AG04450 (cell line): ENCODE measurements around the gene RYR3. TPM values are rescaled to one million over a fixed set of nuclear protein-coding genes. Genes with fewer than 3 reads are reported as not detected.

Source experiments
- CTCF ChIA-PET: fragments of 300-600, 350-600 bp; formaldehyde crosslinking; extraction: SDS; loops from one replicate; lab custom pipeline; 2022; ENCODE audit warnings: antibody characterized with exemption, inconsistent platforms; lab: Charles Lee
- POLR2A ChIA-PET: fragments of 350-600 bp; formaldehyde crosslinking; extraction: SDS; loops from one replicate; lab custom pipeline; 2021; ENCODE audit warnings: antibody characterized with exemption, inconsistent platforms; lab: Yijun Ruan, JAX
- DNase-seq: peaks from one replicate; pipeline ENCODE4 v3.0.0-alpha.2; 2011; ENCODE audit warnings: low read depth, low spot score
- H3K27ac ChIP-seq: one replicate; pipeline ENCODE4 v1.5.1; 2012; ENCODE audit warnings: low read depth, low read length, control low read depth
- H3K27me3 ChIP-seq: one replicate; pipeline ENCODE4 v1.6.0; 2012; ENCODE audit warnings: low read length; ENCODE audit not compliant: control insufficient read depth, insufficient read depth
- H3K4me3 ChIP-seq: 2 replicates; pipeline ENCODE4 v1.5.1; 2011; ENCODE audit warnings: mild to moderate bottlenecking, low read depth, low read length, control low read depth
- H3K9me3 ChIP-seq: 2 replicates; pipeline ENCODE4 v1.5.1; 2012; ENCODE audit warnings: low read length; ENCODE audit not compliant: control insufficient read depth, insufficient read depth
- polyA plus RNA-seq: library from polyadenylated mRNA; depleted of rRNA; stranded (reverse); fragments of >200 nt; gene quantifications from 2 replicates; pipeline ENCODE4 v1.2.3, GENCODE V29; 2011
- TF ChIP-seq, protein P1 (sequence below): IDR thresholded peaks from 2 replicates; pipeline ENCODE4 v1.5.1; 2011; ENCODE audit warnings: low read depth, low read length, control low read depth, inconsistent platforms

RYR3 gene
- polyA plus RNA-seq, 1 experiment = not detected

DNA sequence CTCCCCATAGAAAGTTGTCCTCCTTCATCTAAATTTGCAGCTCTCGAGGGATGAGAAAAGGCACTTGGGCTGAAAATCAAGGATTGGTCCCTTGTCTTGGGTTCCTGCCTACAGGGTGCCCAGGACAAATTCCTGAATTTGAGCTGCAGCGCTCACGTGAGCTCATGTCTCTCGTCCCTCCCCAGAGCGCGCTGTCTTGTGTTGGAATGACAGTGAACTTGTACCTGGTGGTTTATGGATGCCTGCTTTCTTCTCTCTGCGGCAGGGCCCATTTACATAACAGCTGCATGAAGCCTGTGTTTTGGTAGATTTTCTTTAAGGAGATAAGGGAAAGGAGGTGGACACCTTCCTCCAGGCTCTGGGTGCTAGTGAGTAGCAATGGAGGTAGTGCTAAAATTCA lies 4.3 kb downstream of the RYR3 start:
- TF ChIP-seq, protein P1, sequence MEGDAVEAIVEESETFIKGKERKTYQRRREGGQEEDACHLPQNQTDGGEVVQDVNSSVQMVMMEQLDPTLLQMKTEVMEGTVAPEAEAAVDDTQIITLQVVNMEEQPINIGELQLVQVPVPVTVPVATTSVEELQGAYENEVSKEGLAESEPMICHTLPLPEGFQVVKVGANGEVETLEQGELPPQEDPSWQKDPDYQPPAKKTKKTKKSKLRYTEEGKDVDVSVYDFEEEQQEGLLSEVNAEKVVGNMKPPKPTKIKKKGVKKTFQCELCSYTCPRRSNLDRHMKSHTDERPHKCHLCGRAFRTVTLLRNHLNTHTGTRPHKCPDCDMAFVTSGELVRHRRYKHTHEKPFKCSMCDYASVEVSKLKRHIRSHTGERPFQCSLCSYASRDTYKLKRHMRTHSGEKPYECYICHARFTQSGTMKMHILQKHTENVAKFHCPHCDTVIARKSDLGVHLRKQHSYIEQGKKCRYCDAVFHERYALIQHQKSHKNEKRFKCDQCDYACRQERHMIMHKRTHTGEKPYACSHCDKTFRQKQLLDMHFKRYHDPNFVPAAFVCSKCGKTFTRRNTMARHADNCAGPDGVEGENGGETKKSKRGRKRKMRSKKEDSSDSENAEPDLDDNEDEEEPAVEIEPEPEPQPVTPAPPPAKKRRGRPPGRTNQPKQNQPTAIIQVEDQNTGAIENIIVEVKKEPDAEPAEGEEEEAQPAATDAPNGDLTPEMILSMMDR = no peak
- no peak overlapping the region for H3K4me3 ChIP-seq
- DNase-seq = no peak
- peaks cover 24% of the 10 kb centered on the region for H3K27me3 ChIP-seq
- H3K9me3 ChIP-seq = no peaks in the 10 kb centered on the region
- POLR2A ChIA-PET = no interaction called here
- no peak overlapping the region for H3K27ac ChIP-seq
- CTCF ChIA-PET = no interaction called here

GRCh38 chr15:33317896-33318295 lies 7.1 kb downstream of the RYR3 start:
- TF ChIP-seq, protein P1 = no peak
- Histone ChIP-seq H3K9me3 (no peaks in the 10 kb centered on the region), H3K27me3 (peaks cover 7% of the 10 kb centered on the region), H3K27ac (no peak overlapping the region), H3K4me3 (no peak overlapping the region)
- DNase-seq = no peak
- ChIA-PET CTCF (no interaction called here), POLR2A (no interaction called here)

DNA sequence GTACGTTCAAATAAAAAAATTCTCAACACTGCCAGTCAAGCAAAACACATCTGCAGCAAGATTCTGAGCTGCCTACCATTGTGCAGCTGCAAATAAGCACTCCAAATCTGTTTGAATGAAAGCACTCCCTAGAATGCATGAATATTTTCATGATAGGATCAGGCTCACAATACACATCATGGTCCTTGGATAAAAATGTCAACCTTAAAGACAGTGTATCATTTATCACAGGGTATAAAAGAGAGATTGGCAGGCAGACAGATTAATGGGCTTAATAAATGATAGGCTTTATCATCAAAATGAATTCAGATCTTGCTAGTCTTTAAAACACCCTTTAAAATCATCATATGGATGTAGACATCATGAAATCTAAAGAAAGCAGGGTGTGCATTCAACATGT lies 9.2 kb downstream of the RYR3 start:
- peaks cover 4% of the 10 kb centered on the region for H3K27me3 ChIP-seq
- H3K9me3 ChIP-seq = no peaks in the 10 kb centered on the region
- TF ChIP-seq, protein P1 = no peak
- ChIA-PET CTCF (no interaction called here), POLR2A (no interaction called here)
- no peak overlapping the region for H3K4me3 ChIP-seq
- no peak for DNase-seq
- H3K27ac ChIP-seq = no peak overlapping the region

DNA sequence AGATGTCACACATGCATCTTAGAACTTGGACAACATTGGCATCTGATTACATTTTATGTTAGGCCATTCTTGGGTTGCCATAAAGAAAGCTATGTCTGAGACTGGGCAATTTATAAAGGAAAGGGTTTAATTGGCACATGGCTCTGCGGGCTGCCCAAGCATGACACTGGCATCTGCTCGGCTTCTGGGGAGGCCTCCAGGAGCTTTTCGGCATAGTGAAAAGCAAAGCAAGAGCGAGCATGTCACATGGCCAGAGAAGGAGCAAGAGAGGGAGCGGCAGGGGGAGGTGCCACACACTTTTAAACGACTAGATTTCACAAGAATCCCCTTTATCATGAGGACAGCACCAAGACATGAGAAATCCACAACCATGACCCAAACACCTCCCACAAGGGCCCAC lies 11.3 kb downstream of the RYR3 start:
- H3K27me3 ChIP-seq = peaks cover 2% of the 10 kb centered on the region
- POLR2A ChIA-PET = no interaction called here

GRCh38 chr15:33324609-33325008 lies 13.8 kb downstream of the RYR3 start:
- CTCF ChIA-PET = interaction anchor here (0.9 kb wide), 1 partner anchor 32 kb away, joined by 5 read pairs; no protein-coding TSS in a partner anchor
- H3K27ac ChIP-seq = no peak overlapping the region
- H3K4me3 ChIP-seq = no peak overlapping the region
- no peaks in the 10 kb centered on the region for H3K27me3 ChIP-seq
- TF ChIP-seq, protein P1 = no peak
- no peaks in the 10 kb centered on the region for H3K9me3 ChIP-seq
- no peak for DNase-seq
- POLR2A ChIA-PET = no interaction called here

More for the DNA sequence above, 11.3 kb downstream of the RYR3 start:
- no peak overlapping the region for H3K4me3 ChIP-seq
- H3K9me3 ChIP-seq = no peaks in the 10 kb centered on the region
- TF ChIP-seq, protein P1 = no peak
- H3K27ac ChIP-seq = no peak overlapping the region
- CTCF ChIA-PET = no interaction called here
- no peak for DNase-seq
